HepG2 (cell line): ENCODE measurements around the gene SDR42E2. TPM values are rescaled to one million over a fixed set of nuclear protein-coding genes. Genes with fewer than 3 reads are reported as not detected.

Experiments used
- ADNP ChIP-seq: sonication (generic); formaldehyde crosslinking; IDR thresholded peaks from 2 replicates; pipeline ENCODE4 v1.4.0; 2020; ENCODE audit warnings: missing genetic modification reagents
- ATF7-NPFF ChIP-seq: sonication (generic); formaldehyde crosslinking; IDR thresholded peaks from 2 replicates; pipeline ENCODE4 v1.8.1; 2023; ENCODE audit warnings: mild to moderate bottlenecking, low read depth, missing genetic modification reagents, moderate library complexity
- CBFB ChIP-seq: sonication (generic); formaldehyde crosslinking; IDR thresholded peaks from 2 replicates; pipeline ENCODE4 v1.4.0; 2020; ENCODE audit warnings: missing genetic modification reagents
- EZH2 ChIP-seq: conservative IDR thresholded peaks from 2 replicates; pipeline ENCODE4 v1.6.1; 2012; ENCODE audit warnings: mild to moderate bottlenecking, low read depth, low read length, moderate library complexity
- FOXC1 ChIP-seq: sonication (generic); formaldehyde crosslinking; IDR thresholded peaks from 2 replicates; pipeline ENCODE4 v1.8.0; 2022; ENCODE audit warnings: mild to moderate bottlenecking, missing genetic modification reagents, borderline replicate concordance
- GPN1 ChIP-seq: sonication (generic); formaldehyde crosslinking; IDR thresholded peaks from 2 replicates; pipeline ENCODE4 v1.5.1; 2020; ENCODE audit warnings: missing genetic modification reagents, borderline replicate concordance
- KLF15 ChIP-seq: sonication (generic); formaldehyde crosslinking; IDR thresholded peaks from 2 replicates; pipeline ENCODE4 v1.8.1; 2023; ENCODE audit warnings: borderline replicate concordance, mild to moderate bottlenecking, inconsistent platforms, missing genetic modification reagents, mixed read lengths
- MTA3 ChIP-seq: sonication (generic); formaldehyde crosslinking; IDR thresholded peaks from 2 replicates; pipeline ENCODE4 v1.4.0; 2020; ENCODE audit warnings: missing genetic modification reagents
- MXD1 ChIP-seq: sonication (generic); formaldehyde crosslinking; IDR thresholded peaks from 2 replicates; pipeline ENCODE4 v1.4.0; 2020; ENCODE audit warnings: mild to moderate bottlenecking, missing genetic modification reagents
- NFE2 ChIP-seq: sonication (generic); formaldehyde crosslinking; IDR thresholded peaks from 2 replicates; pipeline ENCODE4 v1.4.0; 2020; ENCODE audit warnings: missing genetic modification reagents
- PRPF4 ChIP-seq: fragments of 200-400 bp; formaldehyde crosslinking; IDR thresholded peaks from 2 replicates; pipeline ENCODE4 v1.6.1; 2016; ENCODE audit warnings: low read length, low read depth; ENCODE audit not compliant: poor library complexity, severe bottlenecking
- SMAD9 ChIP-seq: sonication (generic); formaldehyde crosslinking; IDR thresholded peaks from 2 replicates; pipeline ENCODE4 v1.5.1; 2020; ENCODE audit warnings: mild to moderate bottlenecking, missing genetic modification reagents
- TFE3 ChIP-seq: IDR thresholded peaks from 2 replicates; pipeline ENCODE4 v1.6.1; 2016
- ZNF136 ChIP-seq: sonication (generic); formaldehyde crosslinking; IDR thresholded peaks from 2 replicates; pipeline ENCODE4 v1.8.1; 2022; ENCODE audit warnings: low read depth, mild to moderate bottlenecking, moderate library complexity, missing genetic modification reagents
- ZNF160 ChIP-seq: sonication (generic); formaldehyde crosslinking; IDR thresholded peaks from 2 replicates; pipeline ENCODE4 v1.8.0; 2022; ENCODE audit warnings: mild to moderate bottlenecking, inconsistent platforms, missing genetic modification reagents
- ZNF350 ChIP-seq: sonication (generic); formaldehyde crosslinking; IDR thresholded peaks from 2 replicates; pipeline ENCODE4 v1.4.0; 2020; ENCODE audit warnings: mild to moderate bottlenecking, low read depth, missing genetic modification reagents, borderline replicate concordance
- ZNF367 ChIP-seq: sonication (generic); formaldehyde crosslinking; IDR thresholded peaks from 2 replicates; pipeline ENCODE4 v1.4.0; 2020; ENCODE audit warnings: missing genetic modification reagents, borderline replicate concordance
- ZNF570 ChIP-seq: sonication (generic); formaldehyde crosslinking; IDR thresholded peaks from 2 replicates; pipeline ENCODE4 v1.4.0; 2020; ENCODE audit warnings: mild to moderate bottlenecking, missing genetic modification reagents, borderline replicate concordance
- ZNF597 ChIP-seq: sonication (generic); formaldehyde crosslinking; IDR thresholded peaks from 2 replicates; pipeline ENCODE4 v1.5.0; 2020; ENCODE audit warnings: missing genetic modification reagents
- polyA plus RNA-seq, 8 experiments: library from polyadenylated mRNA; depleted of rRNA in 3 of 8; stranded (reverse) in 7 of 8; unstranded in 1 of 8; fragments of >200 nt; fragmentation: Illumina TruSeq in 4 of 8; extraction: Trizol in 4 of 8; gene quantifications; 2 replicates each; pipeline versions ENCODE4 v1.2.1 to v1.2.3, GENCODE V29; 2011 to 2016; ENCODE audit warnings: low read depth in 4 of 8, missing spikeins in 1 of 8, mixed read lengths in 1 of 8; ENCODE audit not compliant: insufficient read depth in 1 of 8
- total RNA-seq, 5 experiments: library from RNA; depleted of rRNA; stranded (reverse); fragments of >200 nt; fragmentation: Illumina TruSeq; extraction: Trizol; gene quantifications; 2 replicates each; pipeline ENCODE4 v1.2.3, GENCODE V29; 2016; ENCODE audit warnings: low read depth in 1 of 5
- TF ChIP-seq, protein P1 (sequence below): sonication (generic); formaldehyde crosslinking; IDR thresholded peaks from 2 replicates; pipeline ENCODE4 v1.4.0; 2020; ENCODE audit warnings: missing genetic modification reagents
- TF ChIP-seq, protein P2 (sequence below): sonication (generic); formaldehyde crosslinking; IDR thresholded peaks from 2 replicates; pipeline ENCODE4 v1.9.0; 2021; ENCODE audit warnings: missing genetic modification reagents, mild to moderate bottlenecking, borderline replicate concordance

The SDR42E2 gene
- total and polyA plus RNA-seq, 2 of the 13 experiments (the other 11 are each of a cell fraction or from before 2014, with no cell fraction given) = 0.05 to 0.11 TPM

GRCh38 chr16:22190776-22191531 lies 28.6 kb downstream of the SDR42E2 start (continued):
- 0 out of 2 replicates have a peak, but pooled peaks have one; percentile 1 for TF ChIP-seq MXD1
- no peak for TF ChIP-seq KLF15 (CRISPR knock-in tag)
- TF ChIP-seq, protein P1, sequence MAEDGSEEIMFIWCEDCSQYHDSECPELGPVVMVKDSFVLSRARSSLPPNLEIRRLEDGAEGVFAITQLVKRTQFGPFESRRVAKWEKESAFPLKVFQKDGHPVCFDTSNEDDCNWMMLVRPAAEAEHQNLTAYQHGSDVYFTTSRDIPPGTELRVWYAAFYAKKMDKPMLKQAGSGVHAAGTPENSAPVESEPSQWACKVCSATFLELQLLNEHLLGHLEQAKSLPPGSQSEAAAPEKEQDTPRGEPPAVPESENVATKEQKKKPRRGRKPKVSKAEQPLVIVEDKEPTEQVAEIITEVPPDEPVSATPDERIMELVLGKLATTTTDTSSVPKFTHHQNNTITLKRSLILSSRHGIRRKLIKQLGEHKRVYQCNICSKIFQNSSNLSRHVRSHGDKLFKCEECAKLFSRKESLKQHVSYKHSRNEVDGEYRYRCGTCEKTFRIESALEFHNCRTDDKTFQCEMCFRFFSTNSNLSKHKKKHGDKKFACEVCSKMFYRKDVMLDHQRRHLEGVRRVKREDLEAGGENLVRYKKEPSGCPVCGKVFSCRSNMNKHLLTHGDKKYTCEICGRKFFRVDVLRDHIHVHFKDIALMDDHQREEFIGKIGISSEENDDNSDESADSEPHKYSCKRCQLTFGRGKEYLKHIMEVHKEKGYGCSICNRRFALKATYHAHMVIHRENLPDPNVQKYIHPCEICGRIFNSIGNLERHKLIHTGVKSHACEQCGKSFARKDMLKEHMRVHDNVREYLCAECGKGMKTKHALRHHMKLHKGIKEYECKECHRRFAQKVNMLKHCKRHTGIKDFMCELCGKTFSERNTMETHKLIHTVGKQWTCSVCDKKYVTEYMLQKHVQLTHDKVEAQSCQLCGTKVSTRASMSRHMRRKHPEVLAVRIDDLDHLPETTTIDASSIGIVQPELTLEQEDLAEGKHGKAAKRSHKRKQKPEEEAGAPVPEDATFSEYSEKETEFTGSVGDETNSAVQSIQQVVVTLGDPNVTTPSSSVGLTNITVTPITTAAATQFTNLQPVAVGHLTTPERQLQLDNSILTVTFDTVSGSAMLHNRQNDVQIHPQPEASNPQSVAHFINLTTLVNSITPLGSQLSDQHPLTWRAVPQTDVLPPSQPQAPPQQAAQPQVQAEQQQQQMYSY (CRISPR knock-in tag) = no peak
- no peak for TF ChIP-seq MTA3 (CRISPR knock-in tag)
- TF ChIP-seq FOXC1 (CRISPR knock-in tag) = 0 out of 2 replicates have a peak, but pooled peaks have one; percentile 40
- no peak for TF ChIP-seq NFE2 (CRISPR knock-in tag)
- peak; percentile 68; the same call in 1 of the 2 replicates for TF ChIP-seq CBFB (CRISPR knock-in tag)
- TF ChIP-seq ZNF160 (CRISPR knock-in tag) = peak; percentile 42; the same call in 1 of the 2 replicates
- no peak for TF ChIP-seq EZH2
- TF ChIP-seq ZNF350 (CRISPR knock-in tag) = peak; percentile 77
- no peak for TF ChIP-seq PRPF4
- TF ChIP-seq, protein P2, sequence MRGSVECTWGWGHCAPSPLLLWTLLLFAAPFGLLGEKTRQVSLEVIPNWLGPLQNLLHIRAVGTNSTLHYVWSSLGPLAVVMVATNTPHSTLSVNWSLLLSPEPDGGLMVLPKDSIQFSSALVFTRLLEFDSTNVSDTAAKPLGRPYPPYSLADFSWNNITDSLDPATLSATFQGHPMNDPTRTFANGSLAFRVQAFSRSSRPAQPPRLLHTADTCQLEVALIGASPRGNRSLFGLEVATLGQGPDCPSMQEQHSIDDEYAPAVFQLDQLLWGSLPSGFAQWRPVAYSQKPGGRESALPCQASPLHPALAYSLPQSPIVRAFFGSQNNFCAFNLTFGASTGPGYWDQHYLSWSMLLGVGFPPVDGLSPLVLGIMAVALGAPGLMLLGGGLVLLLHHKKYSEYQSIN (CRISPR knock-in tag) = no peak
- TF ChIP-seq GPN1 (CRISPR knock-in tag) = no peak
- TF ChIP-seq ATF7-NPFF = 0 out of 2 replicates have a peak, but pooled peaks have one; percentile 38
- no peak for TF ChIP-seq SMAD9 (CRISPR knock-in tag)
- TF ChIP-seq ZNF136 = peak; percentile 81
- no peak; the same call in 1 of the 2 replicates for TF ChIP-seq TFE3
- no peak for TF ChIP-seq ZNF597 (CRISPR knock-in tag)
- TF ChIP-seq ZNF570 (CRISPR knock-in tag) = no peak
- TF ChIP-seq ADNP (CRISPR knock-in tag) = no peak
- TF ChIP-seq ZNF367 (CRISPR knock-in tag) = no peak
